Lower leg skin (tissue), 3 donors: Measurements from ENCODE around the gene TCERG1L.

Source experiments
- POLR2A ChIP-seq, 2 donors: fragments of 450-650 bp; IDR thresholded peaks; one replicate each; pipeline ENCODE4 v1.6.1; 2016 to 2017; ENCODE audit warnings: antibody characterized with exemption in 2 of 2, mild to moderate bottlenecking in 1 of 2, moderate library complexity in 1 of 2
- TF ChIP-seq, protein P1 (sequence below), 3 donors: fragments of 450-650 bp; IDR thresholded peaks; one replicate each; pipeline ENCODE4 v1.5.1; 2016; ENCODE audit warnings: antibody characterized with exemption in 3 of 3, mild to moderate bottlenecking in 3 of 3, moderate library complexity in 2 of 3

DNA sequence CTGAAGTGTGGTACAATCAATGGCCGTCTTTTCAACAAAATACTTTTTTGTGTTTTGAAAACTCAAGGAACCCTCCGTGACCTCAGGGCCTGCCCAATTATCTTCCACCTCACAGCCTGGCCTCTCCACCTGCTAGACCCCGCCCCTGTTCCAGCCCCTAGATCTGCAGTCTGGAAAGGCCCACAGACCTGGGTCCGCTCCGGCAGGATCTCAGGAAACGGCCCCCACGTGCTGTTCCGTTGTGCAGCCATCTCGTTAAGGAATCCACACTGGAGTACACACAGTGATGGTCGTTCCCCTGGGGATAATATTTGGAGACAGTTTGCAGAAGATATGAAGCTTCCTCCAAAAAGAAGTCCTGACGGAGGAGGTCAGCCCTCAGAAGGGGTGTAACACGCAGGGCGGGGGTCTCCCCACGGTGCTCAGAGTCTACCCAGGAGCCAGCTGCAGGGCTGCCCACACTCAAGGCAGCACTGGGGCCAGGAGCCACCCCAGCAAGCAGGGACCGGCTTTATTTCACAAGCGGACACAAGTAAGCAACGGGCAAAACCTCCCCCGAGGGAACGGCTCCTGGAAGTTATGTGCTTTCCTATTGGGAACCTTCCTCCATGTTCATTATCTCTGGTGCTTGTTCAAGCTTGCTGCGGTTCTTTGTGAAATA is 73.4 kb downstream of the TCERG1L start:
- TF ChIP-seq, protein P1, sequence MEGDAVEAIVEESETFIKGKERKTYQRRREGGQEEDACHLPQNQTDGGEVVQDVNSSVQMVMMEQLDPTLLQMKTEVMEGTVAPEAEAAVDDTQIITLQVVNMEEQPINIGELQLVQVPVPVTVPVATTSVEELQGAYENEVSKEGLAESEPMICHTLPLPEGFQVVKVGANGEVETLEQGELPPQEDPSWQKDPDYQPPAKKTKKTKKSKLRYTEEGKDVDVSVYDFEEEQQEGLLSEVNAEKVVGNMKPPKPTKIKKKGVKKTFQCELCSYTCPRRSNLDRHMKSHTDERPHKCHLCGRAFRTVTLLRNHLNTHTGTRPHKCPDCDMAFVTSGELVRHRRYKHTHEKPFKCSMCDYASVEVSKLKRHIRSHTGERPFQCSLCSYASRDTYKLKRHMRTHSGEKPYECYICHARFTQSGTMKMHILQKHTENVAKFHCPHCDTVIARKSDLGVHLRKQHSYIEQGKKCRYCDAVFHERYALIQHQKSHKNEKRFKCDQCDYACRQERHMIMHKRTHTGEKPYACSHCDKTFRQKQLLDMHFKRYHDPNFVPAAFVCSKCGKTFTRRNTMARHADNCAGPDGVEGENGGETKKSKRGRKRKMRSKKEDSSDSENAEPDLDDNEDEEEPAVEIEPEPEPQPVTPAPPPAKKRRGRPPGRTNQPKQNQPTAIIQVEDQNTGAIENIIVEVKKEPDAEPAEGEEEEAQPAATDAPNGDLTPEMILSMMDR (IDR thresholded peaks at IDR 0.05), result no peak
- no peak for TF ChIP-seq POLR2A (IDR thresholded peaks at IDR 0.05)
